GM19455 (cell line): ENCODE measurements around the gene COL4A3.
A peak's percentile ranks its signal among the peaks of the same experiment; 100 is the strongest.

Source experiments
- ATAC-seq: cut with Tn5 transposase; IDR thresholded peaks from one replicate; pipeline ENCODE4 v1.9.1; 2021; ENCODE audit not compliant: unreplicated experiment

COL4A3 gene

DNA sequence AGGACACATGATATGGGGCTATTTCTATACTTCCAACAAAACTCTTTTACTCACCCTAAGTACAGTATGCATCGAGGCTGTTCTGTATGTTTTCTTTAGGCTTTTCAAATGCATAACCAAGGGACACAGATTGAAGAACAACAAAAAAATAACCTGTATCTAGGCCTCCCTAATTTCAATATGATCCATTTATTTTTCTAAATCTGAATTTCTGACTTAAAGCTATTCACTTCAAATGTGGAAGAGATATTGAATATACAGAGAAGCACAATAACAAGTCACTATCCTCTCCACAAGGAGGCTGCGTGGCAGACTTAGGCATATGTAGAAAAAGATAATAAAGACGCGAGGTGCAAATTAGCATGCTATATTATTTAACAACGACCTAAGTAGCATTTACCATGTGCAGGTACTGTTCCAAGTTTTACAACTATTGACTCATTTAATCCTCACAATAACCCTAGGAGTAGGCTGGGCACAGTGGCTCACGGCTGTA lies 121.4 kb downstream of the COL4A3 start:
- no peak for ATAC-seq

DNA sequence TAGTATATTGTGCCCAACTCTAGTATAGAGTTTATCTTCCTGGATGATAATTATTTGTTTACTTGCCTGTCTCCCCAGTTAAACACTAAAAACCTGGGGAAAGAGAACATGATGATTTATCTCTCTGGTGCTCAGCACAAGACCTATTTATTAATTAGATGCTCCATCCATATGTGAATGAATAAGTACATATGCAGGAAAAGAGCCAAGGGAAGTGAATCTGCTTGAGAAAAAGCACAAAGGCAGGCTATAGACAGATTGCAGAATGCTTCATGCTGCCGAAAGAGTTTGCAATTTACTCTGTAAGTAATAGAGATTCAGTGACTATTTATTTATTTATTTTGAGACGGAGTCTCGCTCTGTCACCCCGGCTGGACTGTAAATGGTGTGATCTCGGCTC lies 123.3 kb downstream of the COL4A3 start:
- ATAC-seq: no peak

DNA sequence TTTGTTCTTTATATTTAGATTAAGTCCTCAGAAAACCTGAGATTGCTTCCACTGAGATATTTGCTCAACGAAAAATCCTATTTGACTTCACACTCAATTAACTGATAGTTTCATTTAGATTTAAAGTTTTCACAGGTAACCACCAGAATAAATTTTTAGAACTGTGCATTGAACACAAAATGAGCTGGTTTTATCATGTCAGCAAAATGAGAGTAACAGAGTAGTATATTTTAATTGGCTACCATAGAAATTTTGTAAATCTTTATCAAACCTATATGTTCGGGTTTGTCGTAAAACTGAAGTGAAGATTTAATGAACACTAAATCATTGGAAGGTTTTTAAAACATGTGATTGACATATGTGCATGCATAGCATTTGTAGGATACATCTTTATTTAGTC lies 127.9 kb downstream of the COL4A3 start:
- ATAC-seq: no peak

DNA sequence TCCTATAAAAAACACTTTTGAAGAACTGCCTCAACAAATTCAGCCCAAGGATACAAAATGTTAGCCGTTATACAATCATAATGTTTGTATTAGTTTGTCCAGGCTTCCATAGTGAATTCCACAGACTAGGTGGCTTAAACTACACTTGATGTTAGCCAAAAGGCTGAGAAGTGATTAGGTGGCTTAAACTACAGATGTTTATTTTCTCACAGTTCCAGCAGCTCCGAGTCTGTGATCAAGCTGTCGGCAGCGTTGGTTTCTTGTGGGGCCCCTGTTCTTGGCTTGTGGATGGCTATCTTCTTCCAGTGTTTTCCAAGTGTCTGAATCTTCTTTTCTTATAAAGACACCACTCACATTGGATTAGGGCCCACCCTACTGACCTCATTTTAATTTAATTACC lies 129.1 kb downstream of the COL4A3 start:
- ATAC-seq: no peak

DNA sequence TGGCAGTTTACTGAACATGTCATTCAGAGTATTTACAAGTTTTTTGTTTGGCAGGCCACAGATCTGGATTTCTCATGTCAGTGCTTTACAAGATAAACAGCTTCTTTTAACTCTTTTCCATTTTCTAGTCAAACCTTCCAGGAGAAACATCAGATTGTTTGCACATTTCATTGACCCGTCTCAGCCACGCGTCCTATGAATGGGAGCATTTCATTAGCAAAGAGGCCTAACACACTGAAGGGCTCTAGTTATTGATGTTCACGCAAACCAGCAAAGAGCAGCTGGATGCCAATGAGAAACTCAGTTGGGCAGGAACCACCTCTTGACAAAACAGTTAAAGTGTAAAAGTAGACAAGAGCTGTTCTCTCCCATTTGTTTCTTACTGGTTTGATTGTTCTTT lies 131.4 kb downstream of the COL4A3 start:
- ATAC-seq: no peak

DNA sequence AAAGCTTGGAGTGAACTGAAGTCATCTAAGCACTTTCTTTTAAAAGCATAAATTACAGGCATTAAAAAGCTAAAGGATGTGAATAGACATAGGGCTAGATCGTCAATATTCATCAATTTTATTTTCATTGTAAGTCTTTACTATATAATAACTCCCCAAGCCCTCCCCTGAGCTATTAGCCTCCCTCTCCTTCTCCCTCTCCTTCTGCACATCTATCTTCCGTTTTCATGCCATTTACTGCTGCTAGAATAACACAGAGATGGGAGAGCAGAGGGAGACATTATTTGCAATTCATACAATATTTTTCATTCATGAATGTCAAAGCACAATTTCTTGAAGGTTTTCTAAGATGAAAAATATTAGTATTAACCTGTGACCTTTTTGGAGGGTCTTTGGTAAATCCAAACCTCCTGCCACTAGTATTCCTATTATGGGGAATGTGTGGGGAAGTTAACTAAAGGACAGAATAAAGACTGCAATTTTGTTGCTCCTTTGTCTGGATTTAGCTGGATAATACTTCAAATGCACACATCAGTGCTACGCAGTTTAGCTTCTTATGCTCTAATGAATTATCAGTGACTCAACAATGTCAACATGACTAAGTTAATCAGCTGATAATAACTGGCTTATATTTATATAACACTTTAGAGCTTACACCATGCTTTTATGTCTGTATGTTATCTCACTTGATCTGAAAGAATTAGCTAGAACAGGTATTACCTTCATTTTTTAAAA lies 132.4 kb downstream of the COL4A3 start:
- ATAC-seq: no peak

DNA sequence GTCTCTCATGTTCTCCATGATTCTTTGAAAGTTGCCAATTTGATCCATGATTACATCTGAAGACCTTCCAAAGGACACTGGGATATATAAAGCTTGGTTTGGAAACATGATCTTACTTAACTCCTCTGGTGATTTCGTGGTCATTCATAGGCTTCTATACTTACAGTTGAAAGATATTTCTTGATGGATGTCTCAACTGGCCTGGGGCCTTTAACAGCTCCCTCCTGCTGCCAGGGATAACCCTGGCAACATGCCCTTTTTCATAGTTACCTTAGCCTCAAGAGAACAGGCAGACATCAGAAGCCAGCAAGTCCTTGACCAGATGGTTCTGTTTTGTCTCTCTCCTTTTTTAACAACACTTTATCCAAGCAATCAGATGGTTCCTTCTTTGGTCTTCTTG lies 137.1 kb downstream of the COL4A3 start:
- no peak for ATAC-seq

DNA sequence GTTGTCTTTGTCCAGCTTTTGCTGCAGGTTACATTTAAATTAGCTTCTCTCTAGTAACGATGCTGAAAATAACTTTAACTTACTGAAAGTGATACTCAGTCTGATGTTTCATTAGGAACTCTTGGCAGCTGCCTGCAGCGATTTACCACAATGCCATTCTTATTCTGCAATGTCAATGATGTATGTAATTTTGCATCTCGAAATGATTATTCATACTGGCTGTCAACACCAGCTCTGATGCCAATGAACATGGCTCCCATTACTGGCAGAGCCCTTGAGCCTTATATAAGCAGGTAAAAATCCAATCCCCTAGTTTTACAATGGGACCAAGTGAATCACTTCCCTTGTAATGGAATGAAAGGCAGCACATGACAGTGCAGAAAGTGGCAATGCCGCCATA lies 144.4 kb downstream of the COL4A3 start:
- peak; percentile 91 for ATAC-seq

DNA sequence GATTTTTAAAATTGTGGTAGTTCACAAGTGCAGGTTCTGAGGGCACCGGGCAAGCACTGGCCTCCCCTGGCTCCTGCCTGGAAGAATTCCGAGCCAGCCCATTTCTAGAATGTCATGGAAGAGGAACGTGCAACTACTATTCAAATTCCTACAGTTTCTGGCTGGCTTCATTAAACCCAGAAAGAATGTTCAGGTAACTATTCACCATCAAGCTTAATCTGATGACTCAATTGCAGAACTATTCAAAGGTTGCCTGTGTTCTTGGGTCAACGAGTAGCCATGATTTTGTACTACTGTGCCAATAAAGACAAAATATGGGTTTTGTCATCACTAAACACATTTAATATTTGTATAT lies 146.3 kb downstream of the COL4A3 start:
- ATAC-seq: no peak

DNA sequence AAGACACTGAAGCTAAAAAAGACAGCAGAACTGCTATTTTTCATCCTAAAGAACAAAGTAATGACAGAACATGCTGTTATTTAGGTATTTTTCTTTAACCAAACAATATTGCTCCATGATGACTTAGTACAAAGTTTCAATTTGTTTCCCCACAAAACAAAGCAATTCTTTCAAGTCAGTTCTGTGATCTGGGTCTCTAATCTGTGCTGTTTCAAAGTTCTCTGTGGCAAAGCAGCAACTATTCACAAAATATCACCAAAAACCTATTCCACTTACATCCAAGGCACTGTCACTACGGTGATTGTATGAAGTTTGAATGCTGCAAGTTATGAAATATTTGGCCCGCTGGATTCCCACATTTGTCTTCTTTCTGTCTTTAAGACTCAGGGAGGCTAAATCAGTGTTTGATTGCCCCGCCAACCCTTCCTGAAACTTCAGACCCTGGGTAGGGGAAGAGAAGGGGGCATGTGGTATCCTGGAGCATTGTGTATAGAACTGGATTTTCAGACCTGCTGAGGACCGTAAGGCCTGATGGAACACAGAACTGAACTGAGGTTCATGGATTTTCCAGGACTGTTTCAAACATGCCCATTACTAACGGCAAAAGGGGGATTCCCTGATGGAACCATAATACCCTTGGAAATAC lies 147.6 kb downstream of the COL4A3 start:
- no peak for ATAC-seq

DNA sequence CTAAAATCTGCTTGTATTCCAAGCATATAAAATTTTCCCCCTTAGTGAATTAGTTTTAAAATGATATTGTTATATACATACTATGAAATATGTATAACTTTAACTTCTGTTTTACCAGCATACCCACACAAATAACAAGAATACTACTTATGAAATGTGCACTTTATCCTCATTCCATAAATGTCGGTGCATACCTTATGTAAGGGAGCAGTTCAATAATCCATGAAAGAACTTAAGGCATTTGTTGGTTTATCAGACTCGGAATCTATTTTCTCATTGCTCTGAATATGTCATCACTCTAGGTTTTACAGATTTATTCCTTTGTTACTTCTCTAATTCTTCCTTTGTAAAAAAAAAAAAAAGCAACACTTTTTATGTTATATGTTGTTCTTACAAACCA lies 148.2 kb downstream of the COL4A3 start:
- ATAC-seq: no peak

DNA sequence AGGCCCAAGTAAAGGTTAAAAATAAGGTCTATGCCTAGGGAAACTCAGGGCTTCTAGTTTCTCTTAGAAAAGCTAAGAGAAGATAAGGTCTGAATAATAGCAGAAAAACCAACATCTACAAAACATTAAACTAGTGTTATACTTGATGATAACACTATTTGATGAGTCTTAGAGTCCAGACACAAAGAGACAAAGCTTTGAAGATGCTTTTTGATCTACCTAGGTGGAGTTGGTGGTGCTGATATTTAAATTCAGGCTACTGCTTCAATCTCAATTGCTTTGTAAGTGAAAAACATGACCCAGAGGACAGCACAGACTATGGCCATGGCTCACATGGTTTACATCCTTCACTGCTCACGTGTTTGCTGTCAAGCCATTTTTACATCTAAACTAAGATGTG lies 148.9 kb downstream of the COL4A3 start:
- ATAC-seq: no peak

DNA sequence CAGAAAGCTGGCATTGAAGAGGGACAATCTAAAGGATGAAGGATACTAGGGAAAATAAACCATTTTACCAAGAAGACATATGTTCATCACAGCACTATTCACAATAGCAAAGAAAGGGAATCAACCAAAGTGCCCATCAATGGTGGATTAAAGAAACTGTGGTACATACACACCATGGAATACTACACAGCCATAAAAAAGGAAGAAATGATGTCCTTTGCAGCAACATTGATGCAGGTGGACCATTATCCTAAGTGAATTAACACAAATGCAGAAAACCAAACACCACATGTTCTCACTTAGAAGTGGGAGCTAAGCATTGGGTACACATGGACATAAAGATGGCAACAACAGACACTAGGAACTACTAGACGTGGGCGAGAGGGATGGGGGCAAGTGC lies 153.4 kb downstream of the COL4A3 start:
- no peak for ATAC-seq

DNA sequence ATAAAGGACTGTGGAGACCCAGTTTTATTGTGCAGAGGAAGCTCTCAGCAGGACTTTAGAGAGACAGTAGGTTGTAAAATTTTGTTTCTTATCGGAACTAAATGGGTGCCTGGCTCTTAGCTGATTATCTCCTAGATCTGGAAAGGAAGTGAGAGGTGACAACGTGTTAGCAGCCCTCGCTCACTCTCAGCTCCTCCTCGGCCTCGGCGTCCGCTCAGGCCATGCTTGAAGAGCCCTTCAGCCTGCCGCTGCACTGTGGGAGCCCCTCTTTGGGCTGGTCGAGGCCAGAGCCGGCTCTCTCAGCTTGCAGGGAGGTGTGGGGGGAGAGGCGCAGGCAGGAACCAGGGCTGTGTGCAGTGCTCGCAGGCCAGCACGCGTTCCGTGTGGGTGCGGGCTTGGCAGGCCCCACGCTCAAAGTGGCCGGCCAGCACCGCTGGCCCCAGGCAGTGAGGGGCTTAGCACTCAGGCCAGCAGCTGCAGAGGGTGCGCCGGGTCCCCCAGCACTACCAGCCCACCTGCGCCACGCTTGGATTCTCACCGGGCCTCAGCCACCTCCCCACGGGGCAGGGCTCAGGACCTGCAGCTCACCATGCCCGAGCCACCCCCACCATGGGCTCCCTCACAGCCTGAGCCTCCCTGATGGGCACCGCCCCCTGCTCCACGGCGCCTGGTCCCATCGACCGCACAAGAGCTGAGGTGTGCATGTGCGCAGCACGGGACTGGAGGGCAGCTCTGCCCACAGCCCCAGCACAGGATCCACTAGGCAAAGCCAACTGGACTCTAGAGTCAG lies 156.1 kb downstream of the COL4A3 start:
- ATAC-seq: no peak

DNA sequence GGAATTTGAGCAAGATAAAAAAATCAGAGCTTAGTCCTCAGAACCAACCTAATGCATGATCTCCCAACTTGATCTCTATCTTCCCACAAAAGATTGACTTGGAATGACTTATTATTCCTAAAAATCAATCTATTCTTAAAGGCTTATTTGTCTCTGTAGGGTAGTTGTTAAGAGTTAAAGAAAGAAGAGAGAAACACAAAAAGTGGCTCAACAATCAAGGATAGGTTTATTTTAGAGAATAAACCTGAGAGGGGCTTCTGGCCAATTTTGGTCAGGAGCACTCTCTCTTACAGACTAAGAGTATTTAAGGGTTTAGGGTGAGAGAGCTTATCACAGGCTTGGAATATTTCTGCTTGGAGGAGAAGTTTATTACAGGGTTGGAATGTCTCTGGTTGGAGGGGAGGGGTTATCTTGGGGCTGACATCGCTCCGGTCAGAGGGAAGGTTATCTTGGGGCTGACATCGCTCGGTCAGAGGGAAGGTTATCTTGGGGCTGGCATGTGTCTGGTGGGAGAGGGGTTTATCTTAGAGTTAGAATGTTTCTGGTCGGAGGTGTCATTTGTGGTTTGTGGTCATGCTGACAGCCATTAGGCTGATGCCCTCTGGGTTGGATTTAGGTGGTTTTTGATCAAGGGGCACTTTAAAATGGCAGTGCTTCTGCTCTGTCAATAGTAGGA lies 158.2 kb downstream of the COL4A3 start:
- ATAC-seq: no peak

DNA sequence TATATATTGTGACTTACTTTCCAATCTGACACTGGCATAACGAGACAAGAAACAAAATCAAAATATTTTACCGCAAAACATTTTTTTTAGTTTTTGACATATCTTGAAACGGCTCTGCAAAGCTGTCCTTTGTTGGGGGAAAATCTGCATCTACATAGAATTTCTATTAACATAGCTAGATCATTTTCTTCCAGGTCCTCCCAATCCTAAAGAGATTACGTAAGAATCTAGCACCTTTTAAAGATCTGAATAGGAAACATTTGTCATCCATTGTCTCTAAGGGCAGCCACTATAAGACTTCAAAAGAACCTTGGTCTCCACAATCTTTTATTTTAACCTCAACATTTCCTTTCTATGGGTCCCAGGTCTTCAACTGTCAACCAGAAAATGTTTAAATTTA lies 159.4 kb downstream of the COL4A3 start:
- ATAC-seq: no peak

DNA sequence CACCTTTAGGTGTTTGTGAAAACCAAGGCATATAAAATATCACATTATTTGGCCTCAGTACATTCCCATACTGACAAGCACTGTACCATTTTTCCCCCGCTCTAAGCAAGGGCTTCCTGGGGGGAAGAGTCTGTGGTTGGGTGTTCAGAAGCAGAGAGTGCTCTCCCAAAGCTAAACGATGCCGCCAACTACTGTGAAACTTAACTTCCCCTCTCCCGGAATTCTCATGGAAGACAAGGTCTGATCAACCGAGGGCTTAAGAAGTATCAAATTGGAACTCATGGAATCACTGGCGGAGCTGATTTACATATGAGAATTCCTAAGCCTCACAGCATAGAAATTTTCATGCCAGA lies 160.2 kb downstream of the COL4A3 start:
- no peak for ATAC-seq

DNA sequence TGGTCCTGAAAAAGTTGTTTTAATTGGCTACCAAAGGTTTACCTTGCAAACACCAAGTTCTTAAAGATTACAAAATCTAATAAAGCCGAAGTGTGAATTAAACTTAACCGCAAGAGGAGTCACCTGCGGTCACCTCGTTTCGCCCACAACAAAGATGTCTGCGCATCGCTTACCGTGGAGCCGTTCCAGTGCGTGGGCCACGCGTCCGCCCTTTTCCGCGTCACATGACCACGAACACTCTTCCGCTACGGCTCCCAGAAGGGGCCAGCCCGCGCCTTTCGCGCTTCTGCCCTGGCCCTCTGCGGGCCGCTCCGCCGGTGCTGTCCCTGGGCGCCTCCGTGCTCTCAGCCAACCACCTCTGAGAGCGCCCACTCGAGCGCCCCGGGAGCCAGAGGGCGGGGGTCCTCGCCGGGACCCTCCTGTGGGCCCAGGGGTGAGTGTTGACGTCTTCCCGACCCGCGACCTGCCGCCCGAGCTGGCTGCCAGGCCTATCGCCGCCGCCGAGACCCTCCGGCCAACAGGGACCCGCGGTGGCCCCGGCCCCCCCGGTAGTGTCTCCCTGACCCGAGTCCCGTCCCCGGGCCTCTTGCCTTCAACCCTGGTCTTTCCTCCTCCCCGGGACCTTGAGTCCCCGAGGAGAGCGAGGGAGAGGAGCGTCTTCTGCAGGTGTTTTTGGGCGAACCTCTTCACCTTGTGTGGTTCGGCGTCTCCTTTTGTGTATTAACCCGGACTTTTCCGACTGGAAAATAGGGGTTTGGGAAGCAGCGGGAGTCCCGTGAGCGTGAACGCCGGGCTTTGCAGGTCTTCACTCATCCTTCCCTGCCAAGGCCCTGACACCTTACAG lies 160.8 kb downstream of the COL4A3 start, which contains the start of gene MFF:
Gene MFF, plus strand, starts transcription at position 257 of the 844 bp plus-strand sequence. CDS start 5,415 bp downstream, outside the sequence.
- peak; percentile 98 for ATAC-seq

DNA sequence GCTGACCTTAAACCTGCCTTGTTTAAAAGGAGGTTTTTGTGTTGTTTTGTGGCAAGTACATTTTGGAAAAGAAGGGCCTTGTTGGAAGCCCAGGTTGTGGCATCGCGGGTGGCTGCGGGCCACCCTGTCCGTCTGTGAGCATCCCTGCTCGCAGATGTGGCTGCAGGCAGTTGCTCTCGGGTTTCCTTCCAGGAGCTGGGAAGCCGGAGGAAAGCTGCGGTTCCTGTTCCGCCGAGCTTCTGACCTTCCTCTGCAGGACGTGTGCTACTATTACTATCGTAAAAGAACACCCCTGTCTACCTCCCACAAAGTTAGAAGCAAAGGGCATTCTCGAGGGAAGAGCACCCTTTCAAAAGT lies 161.4 kb downstream of the COL4A3 start:
- no peak for ATAC-seq

DNA sequence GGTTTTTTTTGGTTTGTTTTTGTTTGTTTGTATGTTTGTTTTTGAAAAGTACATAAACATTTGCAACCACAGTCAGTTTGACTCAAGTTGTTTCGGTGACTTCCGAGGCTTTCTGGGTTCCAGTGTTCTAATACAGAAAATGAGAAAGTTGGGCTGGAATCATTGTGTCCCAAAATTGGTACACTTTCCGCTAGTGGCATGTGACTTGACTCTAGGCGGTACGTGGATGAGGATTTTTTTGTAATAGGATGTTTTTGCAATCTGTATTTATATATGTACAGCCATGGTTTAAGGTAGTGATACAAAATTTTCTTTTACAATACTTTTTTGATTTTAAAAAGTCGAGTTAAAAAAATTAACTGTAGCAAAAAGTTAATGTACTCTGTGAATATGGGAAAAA lies 162.4 kb downstream of the COL4A3 start:
- ATAC-seq: no peak

DNA sequence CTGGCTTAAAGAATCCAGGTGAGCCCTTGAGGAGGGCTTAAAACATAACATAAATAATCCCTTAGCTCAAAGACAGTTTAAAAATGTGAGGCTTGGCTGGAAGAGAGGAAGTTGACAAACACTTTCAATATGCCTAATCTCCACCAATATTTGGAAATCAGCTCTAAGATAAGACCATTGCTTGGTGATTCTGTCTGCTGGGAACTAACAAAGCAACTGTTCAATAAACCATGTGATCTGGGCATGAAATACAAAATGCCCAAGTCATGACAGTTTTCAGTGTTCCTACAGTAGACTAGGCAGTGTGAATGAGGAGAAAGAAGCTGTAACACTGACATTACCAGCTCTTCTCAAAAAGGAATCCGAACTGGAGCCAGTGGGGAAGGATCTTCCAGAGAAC lies 171.3 kb downstream of the COL4A3 start:
- ATAC-seq: no peak
